ENCODE data around the gene DRC3. TPM values are rescaled to one million over a fixed set of nuclear protein-coding genes. Genes with fewer than 3 reads are reported as not detected.
"Not testable (repeated sequence)": the region's sequence is repeated elsewhere in the genome, so short reads cannot be mapped to it uniquely, and the experiment has no call there.

Gene DRC3
- total RNA-seq, 1 donor from 2014 or later: 0.74 TPM

GRCh38 chr17:17993852-17994251, 21.2 kb downstream of the DRC3 start:
- intact Hi-C loops (cut with DNase I): no loop called here
- Histone ChIP-seq H3K4me1 (peaks cover 8% of the 10 kb centered on the region), H3K36me3 (no peaks in the 10 kb centered on the region), H3K4me3 (no peak overlapping the region), H3K9me3 (no peaks in the 10 kb centered on the region), H3K27ac (no peak overlapping the region), H3K27me3 (no peaks in the 10 kb centered on the region)
- DNase-seq (ENCODE audit: extremely low spot score in 2 of 2): no peak
- TF ChIP-seq POLR2AphosphoS5 (IDR thresholded peaks at IDR 0.05; ENCODE audit: insufficient read depth in 1 of 2, low read depth in 1 of 2) (no peak), POLR2A (IDR thresholded peaks at IDR 0.05) (no peak), CTCF (IDR thresholded peaks at IDR 0.05) (no peak)

- no peak overlapping the region for H3K4me3 ChIP-seq
- H3K4me1 ChIP-seq: peaks cover 8% of the 10 kb centered on the region
- intact Hi-C loops (cut with DNase I): no loop called here
- no peaks in the 10 kb centered on the region for H3K36me3 ChIP-seq
- no peak for TF ChIP-seq CTCF (IDR thresholded peaks at IDR 0.05)
- TF ChIP-seq POLR2AphosphoS5 (IDR thresholded peaks at IDR 0.05; ENCODE audit: insufficient read depth in 1 of 2, low read depth in 1 of 2): no peak
- TF ChIP-seq POLR2A (IDR thresholded peaks at IDR 0.05): no peak
- H3K9me3 ChIP-seq: no peaks in the 10 kb centered on the region
- H3K27me3 ChIP-seq: no peaks in the 10 kb centered on the region
- DNase-seq (ENCODE audit: extremely low spot score in 2 of 2): no peak
- no peak overlapping the region for H3K27ac ChIP-seq
Measured at GRCh38 chr17:17994271-17995069, 21.8 kb downstream of the DRC3 start.

GRCh38 chr17:17995887-17996286, 23.2 kb downstream of the DRC3 start:
- intact Hi-C loops (cut with DNase I); H3K9me3 ChIP-seq; H3K36me3 ChIP-seq; H3K4me3 ChIP-seq; DNase-seq (ENCODE audit: extremely low spot score in 2 of 2); H3K27ac ChIP-seq; H3K4me1 ChIP-seq; H3K27me3 ChIP-seq: not testable (repeated sequence)

GRCh38 chr17:17998934-17999333, 26.3 kb downstream of the DRC3 start:
- Histone ChIP-seq H3K36me3 (no peaks in the 10 kb centered on the region), H3K4me3 (no peak overlapping the region), H3K4me1 (peaks cover 8% of the 10 kb centered on the region), H3K27ac (no peak overlapping the region), H3K9me3 (no peaks in the 10 kb centered on the region), H3K27me3 (no peaks in the 10 kb centered on the region)
- DNase-seq (ENCODE audit: extremely low spot score in 2 of 2): no peak
- intact Hi-C loops (cut with DNase I): no loop called here
- TF ChIP-seq POLR2AphosphoS5 (IDR thresholded peaks at IDR 0.05; ENCODE audit: insufficient read depth in 1 of 2, low read depth in 1 of 2): no peak

GRCh38 chr17:17999364-18000029, 26.8 kb downstream of the DRC3 start:
- Histone ChIP-seq H3K4me1 (peaks cover 4% of the 10 kb centered on the region), H3K4me3 (no peak overlapping the region), H3K27me3 (no peaks in the 10 kb centered on the region), H3K36me3 (no peaks in the 10 kb centered on the region), H3K9me3 (no peaks in the 10 kb centered on the region), H3K27ac (no peak overlapping the region)
- intact Hi-C loops (cut with DNase I): no loop called here
- no peak for TF ChIP-seq POLR2AphosphoS5 (IDR thresholded peaks at IDR 0.05; ENCODE audit: insufficient read depth in 1 of 2, low read depth in 1 of 2)
- TF ChIP-seq POLR2A (IDR thresholded peaks at IDR 0.05): no peak
- no peak for TF ChIP-seq CTCF (IDR thresholded peaks at IDR 0.05)
- no peak for DNase-seq (ENCODE audit: extremely low spot score in 2 of 2)

- intact Hi-C loops (cut with DNase I): no loop called here
- no peaks in the 10 kb centered on the region for H3K36me3 ChIP-seq
Measured at GRCh38 chr17:18000030-18000408, 27.4 kb downstream of the DRC3 start.

More at GRCh38 chr17:18000030-18000408, 27.4 kb downstream of the DRC3 start:
- Histone ChIP-seq H3K27me3 (no peaks in the 10 kb centered on the region), H3K4me3 (no peak overlapping the region), H3K27ac (no peak overlapping the region), H3K4me1 (no peaks in the 10 kb centered on the region), H3K9me3 (no peaks in the 10 kb centered on the region)
- TF ChIP-seq POLR2AphosphoS5 (IDR thresholded peaks at IDR 0.05; ENCODE audit: insufficient read depth in 1 of 2, low read depth in 1 of 2): no peak
- no peak for TF ChIP-seq POLR2A (IDR thresholded peaks at IDR 0.05)
- no peak for TF ChIP-seq CTCF (IDR thresholded peaks at IDR 0.05)
- DNase-seq (ENCODE audit: extremely low spot score in 2 of 2): no peak

Data from vagina (tissue), 2 donors.